HG02798 (cell line): Measurements from ENCODE around the gene RAX2.
"Not testable (repeated sequence)": the region's sequence is repeated elsewhere in the genome, so short reads cannot be mapped to it uniquely, and the experiment has no call there.

ENCODE experiments used
- ATAC-seq: cut with Tn5 transposase; IDR thresholded peaks from one replicate; pipeline ENCODE4 v1.9.1; 2021; ENCODE audit warnings: mild to moderate bottlenecking; ENCODE audit not compliant: unreplicated experiment, poor library complexity

Gene RAX2

DNA sequence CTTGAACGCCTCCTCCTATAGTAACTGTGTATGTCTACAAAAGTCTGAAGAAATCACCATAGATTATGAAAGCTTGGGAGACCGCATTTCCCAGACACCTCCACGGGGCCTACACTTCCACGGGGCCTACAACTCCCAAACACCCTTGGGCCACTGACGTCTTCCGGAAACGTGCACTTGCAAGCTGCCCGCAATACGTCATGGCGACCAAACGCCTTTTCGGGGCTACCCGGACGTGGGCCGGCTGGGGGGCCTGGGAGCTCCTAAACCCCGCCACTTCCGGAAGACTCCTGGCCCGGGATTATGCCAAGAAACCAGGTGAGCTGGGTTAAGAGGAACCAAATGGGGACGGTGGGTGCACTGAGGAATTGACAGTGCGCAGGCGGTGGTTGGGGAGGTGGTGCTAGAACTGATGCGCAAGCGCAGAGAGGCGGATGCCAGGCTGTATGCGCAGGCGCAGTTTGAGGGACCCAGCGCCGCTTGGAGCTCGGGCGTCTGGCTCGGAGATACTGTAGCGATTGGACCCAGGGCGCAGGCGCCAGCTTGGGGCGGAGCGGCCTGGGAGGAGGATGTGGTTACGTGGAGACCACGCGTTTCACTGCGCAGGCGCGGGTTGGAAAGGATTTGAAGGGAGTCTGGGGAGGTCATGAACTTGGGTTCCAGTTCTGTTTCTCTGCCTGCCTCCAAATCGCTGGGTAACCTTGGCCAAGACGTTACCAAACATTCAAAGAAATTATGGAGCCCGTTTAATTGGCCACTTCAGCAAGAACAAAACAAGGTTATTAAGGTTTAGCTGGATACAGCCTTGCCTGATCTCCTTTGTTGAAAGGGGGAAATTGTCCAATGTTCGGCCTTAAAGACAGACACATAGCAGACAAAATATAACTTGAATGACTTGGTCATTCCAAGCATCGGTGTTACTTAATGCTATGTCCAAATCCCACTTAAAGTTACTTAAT, 9.2 kb downstream of the RAX2 start, which contains the start of gene MRPL54:
TSS of gene MRPL54 (plus strand) at position 182 of the 959 bp plus-strand sequence. CDS start at position 201, 19 bp downstream.
- ATAC-seq = peak; percentile 83

DNA sequence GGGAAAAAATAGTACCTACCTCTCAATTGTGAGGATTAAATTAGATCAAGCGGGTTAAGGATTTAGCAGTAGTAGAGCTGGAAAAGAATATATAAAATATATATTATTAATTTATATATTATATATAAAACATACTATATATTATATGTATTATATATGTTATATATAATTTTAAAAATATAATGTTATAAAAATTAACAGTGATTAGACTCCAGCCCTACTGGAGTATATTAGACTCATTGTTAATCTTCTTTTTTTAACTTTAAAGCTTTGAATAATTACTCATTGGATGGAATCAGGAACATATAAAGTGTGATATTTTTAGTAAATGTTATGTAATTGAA, 9.9 kb downstream of the RAX2 start:
- ATAC-seq = no peak

DNA sequence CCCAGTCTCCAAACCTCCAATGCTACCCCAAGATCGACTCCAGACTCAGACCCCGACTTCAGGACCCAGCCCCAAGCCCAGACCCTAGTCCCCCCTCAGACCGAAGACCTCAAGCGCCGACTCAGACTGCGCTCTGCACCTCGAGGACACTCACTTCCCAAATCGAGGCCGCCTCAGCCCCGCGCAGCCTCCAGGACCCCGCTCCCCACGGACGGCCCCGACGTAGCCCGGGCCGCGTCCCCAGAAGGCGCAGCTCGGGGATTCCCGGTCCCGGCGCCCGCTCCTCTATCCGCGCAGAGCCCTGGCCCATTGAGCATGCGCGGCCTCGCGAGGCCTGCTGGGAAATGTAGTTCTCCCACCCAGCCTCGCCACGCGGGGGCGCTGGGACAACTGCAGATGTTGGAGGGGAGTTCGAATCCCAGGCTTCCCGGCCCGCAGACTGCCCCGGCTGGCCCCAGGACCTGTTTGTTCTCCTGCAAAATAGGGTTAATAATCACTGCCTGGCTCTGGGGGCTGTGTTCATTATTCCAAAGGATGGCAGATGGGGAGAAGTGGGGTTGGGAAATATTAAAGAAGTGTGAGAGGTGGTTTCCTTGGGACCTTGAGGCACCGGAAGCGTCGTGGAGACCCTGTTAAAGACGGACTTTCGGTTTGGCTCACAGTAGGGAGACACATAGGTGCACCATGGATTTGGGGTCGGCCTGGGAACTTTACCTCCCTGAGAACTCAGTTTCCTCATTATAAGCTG, 10.5 kb downstream of the RAX2 start, which contains the start of gene APBA3:
TSS of gene APBA3 (minus strand) at position 311 of the 748 bp plus-strand sequence. CDS start 1,428 bp downstream, outside the sequence.
- peak; percentile 60 for ATAC-seq

DNA sequence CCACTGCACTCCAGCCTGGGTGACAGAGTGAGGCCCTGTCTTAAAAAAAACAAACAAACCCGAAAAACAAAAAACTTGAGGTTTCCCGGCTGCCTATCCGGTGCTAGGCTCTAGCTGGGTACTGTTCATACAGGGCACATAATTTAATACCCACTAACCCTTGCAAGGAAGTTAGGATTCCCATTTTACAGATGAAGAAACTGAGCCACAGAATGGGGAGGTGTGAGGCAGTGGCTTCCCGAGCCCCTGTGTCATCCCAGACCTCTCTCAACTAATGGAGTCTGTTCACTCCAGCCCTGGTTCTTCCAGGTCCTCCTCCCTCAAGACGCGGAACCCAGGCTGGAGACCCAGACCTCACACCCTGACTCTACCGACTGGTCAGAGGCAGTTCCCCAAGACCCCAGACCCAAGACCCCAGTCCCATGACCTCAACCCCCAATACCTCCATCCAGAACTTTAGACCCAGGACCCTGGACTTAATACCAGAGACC, 11.1 kb downstream of the RAX2 start:
- ATAC-seq = no peak

DNA sequence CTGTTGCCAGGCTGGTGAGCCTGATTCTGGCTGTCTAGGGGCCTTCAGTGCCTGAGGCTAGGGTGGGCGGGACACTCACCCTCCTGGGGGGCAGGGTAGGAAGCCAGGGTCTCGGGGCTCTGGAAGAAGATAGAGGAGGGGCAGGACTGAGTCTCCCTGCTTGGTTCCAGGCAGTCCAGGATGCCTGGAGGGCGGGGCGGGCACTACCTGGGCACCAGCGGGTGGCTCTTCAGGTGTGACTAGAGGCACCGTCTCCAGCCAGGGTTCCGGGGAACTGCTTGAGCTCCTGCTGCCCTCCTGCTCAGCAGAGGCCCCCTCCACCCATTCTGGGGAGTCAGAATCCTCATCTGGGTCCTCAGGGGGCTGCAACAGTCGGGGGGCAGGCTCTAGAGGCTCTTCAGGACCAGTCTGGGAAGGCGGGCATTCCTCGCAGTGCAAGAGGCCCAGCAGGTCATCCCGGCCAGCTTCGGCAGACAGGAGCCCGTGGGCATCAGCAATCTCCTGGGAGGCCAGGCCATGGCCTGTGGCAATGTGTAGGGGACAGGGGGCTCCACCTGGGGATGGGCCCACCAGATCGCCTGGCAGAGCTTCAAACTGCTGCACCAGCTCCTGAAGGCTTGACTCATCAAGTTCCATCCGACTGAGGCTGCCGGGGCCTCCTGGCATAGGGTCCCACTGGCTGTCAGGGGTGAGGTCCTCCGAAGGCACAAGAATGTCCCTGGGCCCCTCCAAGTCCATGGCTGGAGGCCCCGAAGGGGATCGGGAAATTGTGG, 12.4 kb downstream of the RAX2 start:
- no peak for ATAC-seq

DNA sequence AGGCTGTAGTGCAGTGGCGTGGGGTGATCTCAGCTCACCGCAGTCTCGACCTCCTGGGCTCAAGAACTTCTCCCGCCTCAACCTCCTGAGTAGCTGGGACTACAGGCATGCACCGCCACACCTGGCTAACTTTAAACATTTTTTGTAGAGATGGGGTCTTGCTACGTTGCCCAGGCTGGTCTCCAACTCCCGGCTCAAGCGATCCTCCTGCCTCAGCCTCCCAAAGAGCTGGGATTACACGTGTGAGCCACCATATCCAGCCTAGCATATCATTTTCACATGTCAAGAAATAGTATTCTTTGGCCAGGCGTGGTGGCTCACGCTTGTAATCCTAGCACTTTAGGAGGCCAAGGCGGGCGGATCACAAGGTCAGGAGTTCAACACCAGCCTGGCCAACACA, 13.7 kb downstream of the RAX2 start:
- not testable (repeated sequence) for ATAC-seq

DNA sequence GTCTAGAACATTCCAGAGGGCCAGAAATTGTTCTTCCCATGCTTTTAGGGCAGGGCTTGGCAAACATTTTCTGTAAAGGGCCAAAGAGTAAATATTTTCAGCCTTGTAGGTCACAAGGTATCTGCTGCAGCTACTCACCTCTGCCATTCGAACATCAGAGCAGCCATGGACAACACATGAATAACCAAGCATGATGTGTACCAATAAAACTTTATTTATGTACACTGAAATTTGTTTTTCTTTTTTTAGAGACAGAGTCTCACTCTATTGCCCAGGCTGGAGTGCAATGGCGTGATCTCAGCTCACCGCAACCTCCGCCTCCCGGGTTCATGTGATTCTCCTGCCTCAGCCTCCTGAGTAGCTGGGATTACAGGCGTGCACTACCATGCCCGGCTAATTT, 14.3 kb downstream of the RAX2 start:
- not testable (repeated sequence) for ATAC-seq

DNA sequence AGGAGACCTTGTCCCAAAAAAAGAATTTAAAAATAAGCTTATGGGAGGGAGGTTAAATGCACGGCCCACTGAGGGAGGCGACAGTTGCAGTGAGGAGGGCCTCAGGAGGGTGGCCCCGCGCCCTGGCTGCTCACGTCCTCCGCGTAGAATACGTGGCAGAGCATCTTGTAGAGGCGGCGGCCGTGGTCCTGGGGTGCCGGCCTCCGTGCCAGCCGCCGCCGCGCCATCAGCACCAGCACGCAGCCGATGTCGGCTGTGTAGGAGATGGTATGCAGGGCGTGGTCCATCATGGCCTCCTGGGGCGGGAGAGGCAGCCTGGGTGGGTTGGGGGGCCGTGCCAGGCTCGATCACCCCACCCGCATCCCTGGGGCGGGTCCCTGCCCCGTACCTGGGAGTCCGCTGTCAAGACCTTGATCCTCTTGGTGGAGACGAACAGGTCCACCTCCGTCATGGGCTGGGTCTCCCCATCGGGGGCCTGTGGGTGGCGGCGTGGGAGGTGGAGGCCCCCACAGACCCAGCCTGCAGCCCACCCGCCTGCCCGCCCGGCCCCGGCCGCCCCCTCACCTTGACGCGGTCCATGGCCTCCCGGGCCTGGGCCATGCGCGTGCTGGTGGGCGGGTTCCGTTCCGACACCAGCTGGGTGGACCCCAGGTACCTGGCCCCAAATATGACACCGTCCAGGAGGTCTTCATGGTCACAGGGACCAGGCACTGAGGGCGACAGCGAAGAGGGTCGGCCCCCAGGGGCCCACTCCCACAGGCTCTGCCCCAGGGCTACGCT, 18.2 kb downstream of the RAX2 start:
- ATAC-seq = no peak

DNA sequence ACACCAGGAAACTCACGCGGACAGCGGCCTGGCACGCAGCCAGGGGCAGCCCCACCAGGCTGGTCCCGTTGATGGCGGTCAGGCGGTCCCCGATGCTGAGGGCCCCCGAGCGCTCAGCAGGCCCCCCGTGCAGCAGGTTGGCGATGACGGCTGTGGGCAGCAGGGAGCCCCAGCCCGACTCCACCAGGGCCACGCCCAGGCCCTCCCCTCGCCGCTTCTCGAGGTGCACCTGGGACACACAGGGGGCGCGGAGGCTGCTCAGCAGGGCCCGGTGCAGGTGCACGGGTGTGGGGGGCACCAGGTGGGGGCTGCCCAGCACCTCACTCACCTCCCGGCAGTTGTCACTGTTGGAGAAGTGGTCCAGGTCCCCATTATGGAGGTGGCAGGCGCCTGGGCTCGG, 19.5 kb downstream of the RAX2 start:
- ATAC-seq = no peak

DNA sequence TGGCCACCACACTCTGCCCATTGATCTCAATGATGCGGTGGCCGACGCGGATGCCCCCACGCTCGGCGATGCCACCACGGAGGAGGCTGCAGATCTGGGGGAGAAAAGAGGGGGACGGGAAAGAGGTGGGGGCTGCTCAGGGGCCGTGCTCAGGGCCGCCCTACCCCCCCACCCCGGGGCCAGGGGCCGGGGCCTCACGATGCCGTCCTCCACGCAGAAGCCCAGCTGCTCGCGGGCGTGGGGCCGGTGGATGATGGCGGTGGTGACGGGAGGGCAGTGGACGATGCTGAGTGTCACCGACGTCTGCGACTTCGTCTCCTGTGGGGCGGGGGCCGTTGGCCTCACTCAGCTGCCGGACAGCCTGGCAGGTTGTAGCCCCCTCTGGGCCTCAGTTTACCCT, 20.8 kb downstream of the RAX2 start:
- no peak for ATAC-seq

DNA sequence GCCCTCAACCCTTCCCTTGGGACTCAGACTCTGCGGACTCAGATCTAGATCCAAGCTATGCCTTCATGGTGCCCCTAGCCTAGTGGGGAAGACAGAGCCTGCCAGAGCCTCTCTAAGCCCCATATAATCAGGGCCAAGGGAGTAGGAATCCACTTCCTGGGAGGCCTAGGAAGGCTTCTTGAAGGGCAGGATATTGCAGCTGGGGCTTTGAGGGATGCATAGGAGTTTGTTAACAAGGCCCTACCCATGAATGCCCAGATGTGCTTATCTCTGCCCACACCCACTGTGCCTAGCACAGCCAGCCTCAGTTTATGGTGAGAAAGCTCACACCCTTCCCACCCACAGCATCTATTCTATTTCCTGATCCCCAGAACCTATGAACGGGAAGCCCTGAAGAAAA, 21.8 kb downstream of the RAX2 start:
- no peak for ATAC-seq

DNA sequence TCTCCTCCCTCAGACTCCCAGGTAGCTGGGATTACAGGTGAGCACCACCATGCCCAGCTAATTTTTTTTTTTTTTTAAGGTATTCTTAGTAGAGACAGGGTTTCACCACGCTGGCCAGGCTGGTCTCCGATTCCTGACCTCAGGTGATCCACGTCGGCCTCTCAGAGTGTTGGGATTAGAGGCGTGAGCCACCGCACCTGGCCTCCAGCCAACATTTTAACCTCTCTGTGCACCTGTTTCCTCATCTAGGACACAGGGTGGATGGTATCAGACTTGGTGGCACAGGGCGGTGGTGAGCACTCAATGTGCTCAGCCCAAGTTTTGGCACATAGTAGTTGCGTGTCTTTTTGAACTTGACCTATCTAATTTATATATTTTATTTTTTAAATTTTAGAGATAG, 23.1 kb downstream of the RAX2 start:
- no peak for ATAC-seq

DNA sequence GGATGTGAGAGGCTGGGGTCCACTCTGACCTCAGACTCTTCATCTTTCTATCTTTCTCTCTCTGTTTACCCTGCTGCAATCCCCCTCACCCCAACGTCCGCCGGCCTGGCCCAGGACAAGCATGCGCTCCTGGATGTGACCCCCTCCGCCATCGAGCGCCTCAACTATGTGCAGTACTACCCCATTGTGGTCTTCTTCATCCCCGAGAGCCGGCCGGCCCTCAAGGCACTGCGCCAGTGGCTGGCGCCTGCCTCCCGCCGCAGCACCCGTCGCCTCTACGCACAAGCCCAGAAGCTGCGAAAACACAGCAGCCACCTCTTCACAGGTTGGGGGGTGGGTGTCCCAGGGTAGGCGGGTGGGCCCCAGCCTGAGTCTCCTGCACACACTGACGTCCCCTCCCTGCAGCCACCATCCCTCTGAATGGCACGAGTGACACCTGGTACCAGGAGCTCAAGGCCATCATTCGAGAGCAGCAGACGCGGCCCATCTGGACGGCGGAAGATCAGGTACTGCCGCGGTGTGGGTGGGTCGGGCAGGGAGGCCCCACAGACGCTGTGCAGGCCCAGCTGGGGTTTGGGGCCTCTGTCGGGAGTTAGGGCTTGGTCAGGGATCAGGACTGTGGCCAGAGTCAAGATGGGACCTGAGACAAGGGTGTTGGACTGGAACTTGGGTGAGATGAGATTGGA, 25.5 kb downstream of the RAX2 start:
- no peak for ATAC-seq

DNA sequence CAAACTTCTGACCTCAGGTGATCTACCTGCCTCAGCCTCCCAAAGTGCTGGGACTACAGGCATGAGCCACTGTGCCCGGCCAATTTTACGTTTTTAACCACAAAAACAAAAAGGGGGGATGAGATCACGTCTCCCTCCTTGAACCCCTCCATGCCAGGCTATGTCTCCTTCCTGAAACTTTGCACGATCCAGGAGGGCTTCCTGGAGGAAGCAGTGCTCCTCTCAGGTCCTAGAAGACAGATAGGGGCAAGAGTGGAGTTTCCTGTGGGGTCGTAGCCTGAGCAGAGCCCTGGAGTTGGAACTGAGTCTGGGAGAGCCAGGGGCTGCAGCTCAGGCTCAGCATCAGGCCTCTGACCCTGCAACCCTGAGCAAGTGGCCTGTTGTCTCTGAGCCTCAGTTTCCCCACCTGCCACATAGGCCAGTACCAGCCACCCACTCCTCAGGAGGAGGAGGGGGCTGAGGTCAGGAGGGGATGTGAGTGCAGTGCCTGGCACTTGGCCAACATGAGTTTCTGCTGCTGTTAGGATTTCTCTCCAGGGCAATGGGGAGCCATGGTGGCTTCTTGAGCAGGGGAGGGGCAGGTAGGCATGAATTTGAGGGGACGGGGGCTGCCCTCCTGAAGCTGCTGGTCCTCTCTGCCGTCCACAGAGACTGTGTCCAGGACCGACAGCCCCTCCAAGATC, 26.5 kb downstream of the RAX2 start:
- no peak for ATAC-seq

DNA sequence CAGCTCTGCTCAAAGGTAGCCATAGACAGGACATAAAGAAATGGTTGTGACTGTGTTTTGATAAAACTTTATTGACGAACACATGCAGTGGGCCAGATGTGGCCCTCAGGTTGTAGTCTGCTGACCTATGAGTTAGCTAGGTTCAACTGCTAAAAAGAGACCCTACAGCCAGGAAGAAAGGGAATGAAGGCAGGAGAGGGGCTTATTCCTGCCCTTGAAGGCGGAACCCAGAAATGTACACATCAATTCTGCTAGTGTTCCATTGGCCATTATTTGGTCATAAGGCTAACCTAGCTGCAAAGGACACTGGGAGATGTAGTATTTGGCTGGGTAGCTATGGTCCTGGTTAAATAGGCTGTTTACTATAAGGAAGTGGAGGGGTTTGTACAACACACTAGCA, 28.5 kb downstream of the RAX2 start:
- no peak for ATAC-seq

DNA sequence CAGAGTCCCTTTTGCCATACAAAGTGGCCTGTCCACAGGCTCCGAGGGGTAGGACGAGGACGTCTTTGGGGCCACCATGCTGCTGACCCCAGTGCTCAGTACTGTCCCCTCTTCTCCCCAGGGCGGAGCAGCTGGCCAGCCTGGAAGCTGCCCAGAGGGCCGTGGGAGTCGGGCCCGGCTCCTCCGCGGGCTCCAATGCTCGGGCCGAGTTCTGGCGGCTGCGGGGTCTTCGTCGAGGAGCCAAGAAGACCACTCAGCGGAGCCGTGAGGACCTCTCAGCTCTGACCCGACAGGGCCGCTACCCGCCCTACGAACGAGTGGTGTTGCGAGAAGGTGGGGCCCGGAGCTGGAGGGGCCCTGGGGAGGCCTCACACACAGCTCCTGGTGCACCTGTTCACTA, 31.6 kb downstream of the RAX2 start:
- ATAC-seq = no peak

DNA sequence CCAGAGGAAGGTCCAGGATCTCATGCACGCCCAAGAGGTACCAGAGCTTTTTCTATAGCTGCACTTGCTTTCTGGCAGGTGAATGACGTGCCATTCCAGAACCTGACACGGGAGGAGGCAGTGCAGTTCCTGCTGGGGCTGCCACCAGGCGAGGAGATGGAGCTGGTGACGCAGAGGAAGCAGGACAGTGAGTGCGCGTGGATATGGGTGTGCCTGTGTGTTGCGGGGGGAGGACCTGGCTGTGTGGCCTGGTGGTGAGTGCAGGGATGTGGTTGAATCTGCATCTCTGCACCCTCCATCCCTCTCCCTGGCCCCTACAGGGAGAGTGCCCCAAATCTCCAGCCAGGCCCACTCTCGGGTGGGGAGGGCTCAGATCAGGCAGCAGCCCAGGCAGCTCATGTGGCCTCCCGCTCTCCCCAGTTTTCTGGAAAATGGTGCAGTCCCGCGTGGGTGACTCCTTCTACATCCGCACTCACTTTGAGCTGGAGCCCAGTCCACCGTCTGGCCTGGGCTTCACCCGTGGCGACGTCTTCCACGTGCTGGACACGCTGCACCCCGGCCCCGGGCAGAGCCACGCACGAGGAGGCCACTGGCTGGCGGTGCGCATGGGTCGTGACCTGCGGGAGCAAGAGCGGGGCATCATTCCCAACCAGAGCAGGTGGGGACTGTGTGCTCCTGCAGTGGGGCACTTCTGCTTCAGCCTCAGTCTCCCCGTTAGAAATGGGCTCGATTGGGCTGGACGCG, 33.4 kb downstream of the RAX2 start:
- ATAC-seq = no peak
